ENCODE results near the gene PLXNA2.
A peak's percentile ranks its signal among the peaks of the same experiment; 100 is the strongest.

PLXNA2 gene

DNA sequence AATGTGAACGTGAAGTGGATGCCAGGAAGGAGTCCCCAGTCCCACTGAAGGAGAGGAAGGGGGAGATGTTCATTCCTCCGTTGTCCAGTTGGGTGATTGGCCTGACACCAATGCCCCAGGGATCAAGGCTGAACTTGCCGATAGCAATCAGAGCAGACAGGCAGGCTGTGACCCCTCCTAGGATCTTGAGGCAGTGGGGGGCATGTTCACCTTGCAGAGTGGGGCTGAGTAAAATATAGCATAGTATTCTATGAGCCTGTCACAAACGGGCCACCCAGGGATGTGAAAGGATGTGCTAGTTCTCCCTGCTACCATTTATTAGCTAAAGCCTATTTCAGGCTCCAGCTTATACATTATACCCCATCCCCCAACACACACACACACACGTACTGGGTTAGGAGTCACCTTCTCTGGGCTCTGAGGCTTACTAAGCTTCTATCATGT, 252.6 kb downstream of the PLXNA2 start:
- no peak for DNase-seq (ENCODE audit: low spot score)

DNA sequence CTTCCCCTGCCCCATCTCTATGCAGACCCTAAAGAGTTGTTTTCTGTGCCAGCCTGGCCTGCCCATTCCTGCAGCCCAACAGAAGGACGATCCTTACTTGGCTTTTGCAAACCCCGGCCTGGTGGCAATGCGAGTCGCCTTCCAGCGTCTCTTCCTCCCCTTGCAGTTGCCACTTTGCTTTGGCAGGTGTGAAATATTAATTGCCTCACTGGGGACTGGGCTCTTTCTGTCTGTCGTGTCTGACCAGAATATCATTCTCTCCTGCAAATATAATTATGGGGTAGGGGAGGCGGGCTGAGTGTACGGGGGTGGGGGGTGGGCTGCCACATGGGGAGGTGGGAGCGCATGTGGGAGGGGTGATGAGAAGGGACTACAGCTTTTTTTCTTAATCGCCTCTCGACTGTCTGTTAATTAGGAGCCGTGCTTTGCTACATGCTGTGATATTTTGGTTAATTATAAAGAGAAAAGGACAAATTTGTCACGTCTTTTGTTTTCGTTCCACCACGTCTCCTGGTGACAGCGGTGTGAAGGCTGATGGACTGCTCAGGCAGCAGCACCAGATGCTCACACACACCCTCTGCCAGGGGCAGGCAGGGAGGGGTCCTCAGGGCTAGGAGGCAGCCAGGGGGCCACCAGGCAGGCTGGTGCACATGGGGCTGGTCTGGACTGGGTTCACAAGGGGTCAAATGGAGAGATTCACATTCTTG, 253.2 kb downstream of the PLXNA2 start:
- DNase-seq (ENCODE audit: low spot score), result no peak

DNA sequence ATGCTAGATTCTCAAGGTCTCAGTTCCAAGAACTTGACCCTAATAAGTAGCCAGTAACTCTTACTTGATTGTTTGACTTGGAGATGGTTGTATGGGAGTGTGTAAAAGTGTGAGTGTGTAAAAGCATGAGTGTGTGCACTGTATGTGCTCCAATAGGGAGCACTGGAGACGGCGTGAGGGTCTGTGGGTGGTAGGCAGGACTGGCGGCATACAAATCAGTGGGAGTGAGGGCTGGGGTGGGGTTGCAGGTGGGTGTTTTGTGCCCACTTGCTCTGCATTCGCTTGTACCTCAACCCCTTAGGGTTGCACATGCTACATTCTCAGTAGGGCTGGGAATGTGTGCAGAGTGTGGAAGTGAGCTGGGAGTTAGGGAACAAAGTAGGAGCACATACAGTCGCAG, 253.7 kb downstream of the PLXNA2 start:
- DNase-seq (ENCODE audit: low spot score), result no peak

DNA sequence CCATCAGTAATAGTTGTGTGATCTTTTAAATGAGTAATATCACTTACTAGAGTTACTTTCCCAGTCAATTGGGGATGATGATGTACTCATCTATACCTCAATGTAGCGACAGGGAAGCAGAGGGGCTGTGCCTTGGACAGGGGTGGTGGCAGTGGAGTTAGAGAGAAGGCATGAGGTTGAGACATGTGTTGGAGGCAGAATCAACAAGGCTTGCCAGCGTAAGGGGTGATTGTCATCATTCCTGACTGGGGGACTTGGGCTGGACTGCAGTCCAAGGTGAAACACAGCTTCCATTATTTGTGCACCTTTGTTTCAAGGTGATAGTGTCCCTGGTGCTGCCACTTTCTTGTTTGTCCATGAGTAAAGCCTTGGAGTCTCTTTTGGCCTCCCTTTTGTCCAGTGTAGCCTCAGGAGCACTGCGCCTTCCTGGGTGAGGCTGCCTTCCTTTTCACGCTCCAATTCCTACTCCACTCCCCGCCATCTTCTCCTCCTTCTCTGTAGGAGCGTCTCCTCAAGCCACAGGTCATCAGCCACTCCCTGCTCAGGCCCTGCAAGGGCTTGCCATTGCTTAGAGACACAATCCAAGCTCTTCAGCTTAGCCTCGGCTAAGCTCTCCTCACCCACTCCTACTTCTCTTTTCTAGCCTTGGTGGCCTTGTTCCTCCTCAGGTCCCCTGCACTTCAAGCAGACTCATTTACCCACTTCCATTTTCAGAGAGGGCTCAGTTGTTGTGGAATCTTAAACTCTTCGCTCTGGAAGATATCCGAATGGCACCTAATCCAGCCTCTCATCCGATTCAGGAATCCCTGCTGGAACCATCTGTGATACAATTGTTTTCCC, 255.6 kb downstream of the PLXNA2 start:
- no peak for DNase-seq (ENCODE audit: low spot score)

DNA sequence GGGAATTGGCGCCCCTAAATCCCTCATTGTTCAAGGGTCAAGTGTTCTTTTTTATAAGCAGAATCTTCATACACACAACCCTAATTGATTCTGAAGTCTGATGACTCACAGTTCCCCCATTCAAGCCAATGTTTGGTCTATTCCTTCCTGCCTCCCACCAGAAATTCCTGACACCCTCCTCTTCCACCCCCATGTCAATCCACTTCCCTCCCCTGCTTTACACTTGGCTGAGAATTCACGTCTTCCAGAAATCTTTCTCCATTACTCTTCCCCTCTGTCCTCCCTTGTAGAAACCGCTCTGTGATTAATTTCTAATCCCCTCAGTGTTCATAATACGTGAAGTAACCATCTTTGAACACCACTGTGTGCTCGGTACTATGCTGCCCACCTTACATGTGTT, 257.0 kb downstream of the PLXNA2 start:
- no peak for DNase-seq (ENCODE audit: low spot score)

DNA sequence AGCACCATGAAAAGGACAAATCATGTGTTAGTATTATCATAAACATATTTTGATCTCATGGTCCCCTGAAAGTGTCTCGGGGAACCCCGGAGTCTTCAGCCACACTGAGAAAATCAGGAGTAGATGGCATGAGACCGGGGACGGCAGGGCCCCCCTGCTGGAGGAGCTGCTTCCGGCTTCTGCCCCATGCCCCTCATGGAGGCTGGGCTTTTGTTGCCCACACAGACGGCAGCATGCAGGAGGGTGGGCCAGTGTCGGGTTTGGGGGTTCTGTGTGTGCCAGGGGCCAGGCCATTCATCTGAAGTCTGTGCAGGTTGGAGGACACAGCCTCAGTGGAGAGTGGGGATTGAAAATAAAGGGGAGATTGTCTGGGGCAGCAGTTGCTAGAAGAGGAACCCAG, 258.2 kb downstream of the PLXNA2 start:
- no peak for DNase-seq (ENCODE audit: low spot score)

DNA sequence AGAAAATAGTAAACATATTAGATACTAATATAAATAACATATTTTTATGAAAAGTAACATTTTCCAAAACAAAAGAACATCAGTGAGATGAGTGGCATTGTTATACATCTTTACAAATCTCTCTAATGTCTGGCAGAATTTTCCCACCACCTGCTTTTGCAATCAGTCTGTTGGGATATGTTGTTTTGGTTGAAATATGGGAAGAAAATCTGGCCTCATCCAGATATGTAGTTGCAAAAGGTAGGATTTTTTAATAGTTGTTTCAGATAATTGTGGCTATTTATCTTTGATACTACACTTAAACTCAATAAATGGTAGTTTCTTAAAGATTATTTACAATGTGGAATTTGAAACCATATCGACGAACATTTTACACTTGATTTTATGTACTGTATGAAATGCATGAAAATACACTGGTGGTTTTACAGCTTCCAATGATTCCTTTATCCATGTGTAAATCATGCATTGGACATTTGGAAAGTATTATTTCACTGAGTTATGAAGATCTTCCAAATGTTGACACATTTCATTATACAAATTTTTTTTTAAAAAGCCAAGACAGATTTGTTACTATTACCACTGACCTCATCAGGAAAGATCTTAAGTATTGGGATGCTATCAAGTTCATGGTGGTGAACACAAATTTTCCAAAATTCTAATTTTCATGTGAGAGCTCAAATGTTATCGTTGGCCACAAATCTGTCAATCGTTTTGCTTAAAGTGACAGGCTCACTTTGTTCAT, 259.2 kb downstream of the PLXNA2 start:
- DNase-seq (ENCODE audit: low spot score), result no peak

DNA sequence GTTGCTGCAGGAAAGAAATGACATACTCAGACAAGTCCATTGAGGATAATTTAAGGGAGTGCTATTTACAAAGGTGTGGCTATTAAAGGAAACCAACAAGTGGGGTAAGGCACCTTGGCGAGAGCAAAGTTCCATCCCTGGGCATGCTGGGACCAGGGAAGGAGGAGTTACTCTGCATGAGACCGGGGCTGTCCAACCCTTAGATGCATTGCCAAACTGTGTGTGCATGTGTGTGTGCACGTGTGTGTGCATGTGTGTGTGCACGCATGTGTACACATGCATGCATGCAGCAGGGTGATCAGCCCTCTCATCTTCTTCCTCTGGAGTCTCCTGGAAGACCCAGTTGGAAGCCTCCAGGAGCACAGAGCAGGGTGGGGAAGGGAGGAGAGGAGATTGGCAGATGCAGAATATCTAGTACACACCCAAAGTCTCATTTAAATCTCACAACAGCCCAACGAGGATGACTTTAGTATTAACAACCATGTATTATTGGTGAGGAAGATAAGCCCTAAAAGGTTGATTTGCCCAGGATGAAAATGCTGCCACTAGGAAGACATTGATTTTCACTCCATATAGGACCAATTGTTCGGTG, 261.0 kb downstream of the PLXNA2 start:
- DNase-seq (ENCODE audit: low spot score), result no peak

DNA sequence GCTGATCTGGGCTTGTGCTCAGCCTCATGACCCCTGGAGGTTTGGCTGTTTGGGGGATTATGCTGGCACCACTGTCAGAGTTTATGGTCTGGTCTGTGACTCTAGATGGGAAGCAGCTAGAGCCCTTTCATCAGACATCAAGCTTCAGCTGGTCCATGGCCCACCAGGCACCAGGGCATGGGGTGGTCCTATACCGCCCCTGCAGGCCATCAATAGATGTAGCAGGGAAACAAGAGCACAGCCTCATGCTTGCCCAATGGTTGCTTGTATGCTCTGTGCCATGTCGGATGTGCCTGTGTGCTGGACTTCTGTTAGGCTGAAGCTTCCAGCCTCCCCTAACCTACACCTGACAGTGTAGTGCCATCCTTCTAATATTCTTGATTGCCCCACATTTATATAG, 262.2 kb downstream of the PLXNA2 start:
- peak; percentile 27 for DNase-seq (ENCODE audit: low spot score)

DNA sequence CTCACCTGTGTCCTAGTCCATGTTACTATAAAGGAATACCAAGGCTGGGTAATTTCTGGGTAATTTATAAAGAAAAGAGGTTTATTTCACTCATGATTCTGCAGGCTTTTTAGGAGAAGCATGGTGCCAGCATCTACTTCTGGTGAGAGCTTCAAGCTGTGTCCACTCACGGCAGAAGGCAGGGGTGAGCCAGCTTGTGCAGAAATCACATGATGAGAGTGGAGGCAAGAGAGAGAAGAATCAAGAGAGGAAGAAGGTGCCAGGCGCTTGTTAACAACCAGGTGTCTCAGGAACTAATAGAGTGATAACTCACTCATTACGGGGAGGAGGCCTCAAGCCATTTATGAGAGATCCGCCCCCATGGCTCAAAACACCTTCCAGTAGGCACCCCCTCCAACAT, 265.7 kb downstream of the PLXNA2 start:
- no peak for DNase-seq (ENCODE audit: low spot score)

DNA sequence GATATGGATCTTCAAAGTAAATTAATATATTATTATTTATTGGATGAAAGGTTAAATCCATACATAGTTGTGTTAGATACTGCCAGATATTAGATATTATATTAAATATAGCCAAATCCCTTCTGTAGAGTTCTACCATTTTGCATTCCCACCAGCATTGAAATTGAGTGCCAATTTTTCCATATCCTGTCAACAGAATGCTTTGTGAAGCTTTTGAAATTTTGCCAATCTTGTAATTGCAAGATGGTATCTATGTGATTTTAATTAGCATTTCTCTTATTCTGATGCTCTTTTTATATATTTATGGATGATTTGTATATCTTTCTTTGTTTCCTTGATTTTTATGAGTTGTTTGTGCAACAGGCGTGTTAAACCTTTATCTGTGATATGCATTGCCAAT, 266.3 kb downstream of the PLXNA2 start:
- DNase-seq (ENCODE audit: low spot score), result no peak

DNA sequence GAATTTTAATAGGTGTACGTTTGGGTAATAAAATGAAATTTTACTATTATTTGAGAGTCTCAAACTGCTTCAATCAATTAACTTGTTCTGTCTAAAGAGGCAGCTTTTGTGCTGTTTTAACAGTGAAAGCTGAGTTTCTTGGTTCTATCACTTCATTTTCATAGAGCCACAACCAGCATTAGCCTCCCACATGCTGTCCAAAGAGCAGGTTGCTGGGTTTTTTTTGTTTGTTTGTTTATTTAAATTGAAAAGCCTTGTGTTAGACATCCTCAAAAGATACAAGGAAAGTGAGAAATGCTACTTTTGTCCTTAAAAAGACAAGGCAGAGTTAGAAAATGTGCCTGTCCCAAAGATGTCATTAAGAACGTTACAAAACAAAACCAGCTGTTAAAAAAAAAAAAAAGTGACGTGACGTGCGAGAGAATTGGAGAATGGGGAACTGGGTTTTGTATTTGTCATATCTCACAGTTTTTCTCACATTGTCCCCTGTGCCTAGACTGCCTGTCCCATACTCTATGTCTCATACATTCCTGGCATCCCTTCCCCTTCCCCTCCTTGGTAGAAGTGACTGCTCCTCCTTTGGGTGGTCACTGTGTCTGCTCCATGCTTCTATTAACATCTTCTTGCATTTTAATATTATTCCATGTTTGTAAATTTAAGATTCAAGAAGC, 270.2 kb downstream of the PLXNA2 start:
- DNase-seq (ENCODE audit: low spot score), result no peak

DNA sequence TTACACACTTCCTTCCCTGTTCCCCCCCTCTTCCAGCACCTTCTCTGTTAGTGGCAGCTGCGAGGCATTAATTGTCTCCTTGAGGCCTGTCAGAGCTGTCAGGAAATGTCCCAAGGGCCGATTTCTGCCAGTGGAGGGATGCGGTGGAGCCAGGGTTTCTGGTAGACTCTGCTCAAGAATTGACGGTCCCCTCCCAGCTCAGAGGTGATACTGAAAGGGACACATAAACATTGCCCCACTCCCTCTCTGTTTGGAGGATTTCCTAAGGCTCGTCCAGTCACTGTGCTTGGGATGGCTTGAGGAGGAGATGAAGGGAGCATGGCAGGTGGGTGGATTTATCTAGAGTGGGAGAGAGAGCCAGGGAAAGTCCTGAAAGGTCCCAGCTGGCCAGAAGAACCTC, 271.8 kb downstream of the PLXNA2 start:
- DNase-seq (ENCODE audit: low spot score), result no peak
